ENCODE measurements around the gene RB1. TPM values are rescaled to one million over a fixed set of nuclear protein-coding genes. Genes with fewer than 3 reads are reported as not detected.
A peak's percentile ranks its signal among the peaks of the same experiment; 100 is the strongest.

Gene RB1
- total RNA-seq: 10 to 100 TPM; 32.5 to 37.7 TPM

DNA sequence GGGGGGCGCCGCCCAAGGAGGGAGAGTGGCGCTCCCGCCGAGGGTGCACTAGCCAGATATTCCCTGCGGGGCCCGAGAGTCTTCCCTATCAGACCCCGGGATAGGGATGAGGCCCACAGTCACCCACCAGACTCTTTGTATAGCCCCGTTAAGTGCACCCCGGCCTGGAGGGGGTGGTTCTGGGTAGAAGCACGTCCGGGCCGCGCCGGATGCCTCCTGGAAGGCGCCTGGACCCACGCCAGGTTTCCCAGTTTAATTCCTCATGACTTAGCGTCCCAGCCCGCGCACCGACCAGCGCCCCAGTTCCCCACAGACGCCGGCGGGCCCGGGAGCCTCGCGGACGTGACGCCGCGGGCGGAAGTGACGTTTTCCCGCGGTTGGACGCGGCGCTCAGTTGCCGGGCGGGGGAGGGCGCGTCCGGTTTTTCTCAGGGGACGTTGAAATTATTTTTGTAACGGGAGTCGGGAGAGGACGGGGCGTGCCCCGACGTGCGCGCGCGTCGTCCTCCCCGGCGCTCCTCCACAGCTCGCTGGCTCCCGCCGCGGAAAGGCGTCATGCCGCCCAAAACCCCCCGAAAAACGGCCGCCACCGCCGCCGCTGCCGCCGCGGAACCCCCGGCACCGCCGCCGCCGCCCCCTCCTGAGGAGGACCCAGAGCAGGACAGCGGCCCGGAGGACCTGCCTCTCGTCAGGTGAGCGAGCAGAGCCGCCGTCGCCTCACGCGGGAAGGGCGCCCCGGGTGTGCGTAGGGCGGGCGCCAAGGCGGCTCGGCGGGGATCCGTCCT lies at the start of gene RB1:
RB1 (plus strand) TSS at position 393 of the 784 bp plus-strand sequence; CDS start at position 555, 162 bp downstream.
- H3K36me3 Mint-ChIP-seq (ENCODE audit: insufficient read depth in 2 of 2): peaks cover 6 to 11% of the 10 kb centered on the region in 2 donors

DNA sequence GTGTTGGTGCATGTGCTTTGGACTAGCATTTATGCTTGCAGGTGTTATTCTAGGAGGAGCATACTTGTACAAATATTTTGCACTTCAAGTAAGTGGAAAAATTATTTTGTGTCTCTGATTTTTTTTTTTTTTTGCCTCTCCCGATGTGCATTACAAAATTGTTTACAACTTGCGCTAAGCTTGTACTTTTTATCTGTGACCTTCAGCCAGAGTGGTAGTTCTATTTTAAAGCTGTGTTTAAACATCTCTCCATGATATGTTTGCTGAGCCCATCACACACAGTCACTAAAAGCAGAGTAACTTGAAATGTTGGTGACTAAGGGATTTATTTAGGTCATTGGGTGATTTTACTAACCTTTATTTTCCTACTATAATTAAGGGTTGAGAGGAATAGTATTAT lies 49.7 kb upstream of the RB1 start:
- Mint-ChIP-seq H3K36me3 (ENCODE audit: insufficient read depth in 2 of 2) (peaks cover 4 to 16% of the 10 kb centered on the region in 2 donors), H3K27ac (peak overlapping the region; percentile 10), H3K4me1 (ENCODE audit: low read depth) (peaks cover 24% of the 10 kb centered on the region), H3K27me3 (ENCODE audit: low read depth) (no peaks in the 10 kb centered on the region), H3K9me3 (no peaks in the 10 kb centered on the region), H3K4me3 (no peak overlapping the region)
- DNase-seq (no peak), ATAC-seq (replicated peaks in 1 of 2) (no peak)

More for the DNA sequence above, at the start of gene RB1:
- ATAC-seq (replicated peaks in 1 of 2) (peak; percentile 88), DNase-seq (peak; percentile 92 to 95)
- Mint-ChIP-seq H3K9me3 (no peaks in the 10 kb centered on the region), H3K27ac (peak within 1 kb of the TSS; percentile 99), H3K4me3 (peak within 1 kb of the TSS; percentile 91 to 94), H3K27me3 (ENCODE audit: low read depth) (no peaks in the 10 kb centered on the region), H3K4me1 (ENCODE audit: low read depth) (peaks cover 42% of the 10 kb centered on the region)

DNA sequence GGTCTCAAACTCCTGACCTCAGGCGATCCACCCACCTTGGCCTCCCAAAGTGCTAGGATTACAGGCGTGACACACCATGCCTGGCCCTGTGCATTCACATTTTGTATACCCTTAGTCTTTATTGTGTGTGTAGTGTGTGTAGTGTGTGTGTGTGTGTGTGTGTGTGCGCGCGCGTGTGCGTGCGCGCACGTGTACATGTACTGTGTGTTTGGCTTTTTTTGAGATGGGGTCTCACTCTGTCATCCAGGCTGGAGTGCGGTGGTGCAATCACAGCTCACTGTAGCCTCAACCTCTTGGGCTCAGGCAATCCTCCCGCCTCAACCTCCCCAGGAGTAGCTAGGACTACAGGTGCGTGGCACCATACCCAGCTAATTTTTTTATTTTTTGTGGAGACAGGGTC lies 48.5 kb upstream of the RB1 start:
- Mint-ChIP-seq H3K4me1 (ENCODE audit: low read depth) (peaks cover 28% of the 10 kb centered on the region), H3K36me3 (ENCODE audit: insufficient read depth in 2 of 2) (peaks cover 4 to 20% of the 10 kb centered on the region in 2 donors), H3K27me3 (ENCODE audit: low read depth) (no peaks in the 10 kb centered on the region), H3K9me3 (no peaks in the 10 kb centered on the region), H3K4me3 (no peak overlapping the region), H3K27ac (no peak overlapping the region)
- DNase-seq (no peak), ATAC-seq (replicated peaks in 1 of 2) (no peak)

DNA sequence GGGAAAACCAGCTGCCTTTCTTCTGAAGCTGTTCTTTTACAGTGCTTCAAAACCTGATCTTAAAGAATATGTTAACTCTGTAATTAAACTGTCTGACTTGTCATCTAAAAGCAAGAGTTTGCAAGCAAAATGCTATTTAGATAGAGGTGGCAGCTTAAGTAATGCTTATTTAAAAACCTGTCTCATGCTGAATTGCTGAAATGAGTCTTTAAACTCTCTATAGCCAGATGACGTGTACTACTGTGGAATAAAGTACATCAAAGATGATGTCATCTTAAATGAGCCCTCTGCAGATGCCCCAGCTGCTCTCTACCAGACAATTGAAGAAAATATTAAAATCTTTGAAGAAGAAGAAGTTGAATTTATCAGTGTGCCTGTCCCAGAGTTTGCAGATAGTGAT lies 47.6 kb upstream of the RB1 start:
- Mint-ChIP-seq H3K36me3 (ENCODE audit: insufficient read depth in 2 of 2) (peaks cover 6 to 25% of the 10 kb centered on the region in 2 donors), H3K4me1 (ENCODE audit: low read depth) (peaks cover 33% of the 10 kb centered on the region), H3K9me3 (no peaks in the 10 kb centered on the region), H3K4me3 (no peak overlapping the region), H3K27me3 (ENCODE audit: low read depth) (no peaks in the 10 kb centered on the region), H3K27ac (no peak overlapping the region)
- DNase-seq (no peak), ATAC-seq (replicated peaks in 1 of 2) (peak; percentile 47 to 77)

DNA sequence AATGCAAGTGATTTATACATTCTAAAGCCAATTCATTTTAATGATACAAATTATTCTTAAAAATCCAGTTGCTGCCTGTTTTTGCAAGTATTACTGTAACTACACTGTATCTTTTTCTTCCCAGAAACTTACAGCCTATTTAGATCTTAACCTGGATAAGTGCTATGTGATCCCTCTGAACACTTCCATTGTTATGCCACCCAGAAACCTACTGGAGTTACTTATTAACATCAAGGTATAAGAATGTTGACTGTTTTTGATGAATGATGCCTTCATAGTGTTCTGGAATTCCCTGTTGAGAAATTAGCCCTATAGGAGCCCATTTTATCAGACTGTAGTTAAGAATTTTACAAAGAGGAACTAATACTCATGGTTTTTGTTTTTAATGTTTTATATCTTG lies 45.5 kb upstream of the RB1 start:
- DNase-seq: no peak
- Mint-ChIP-seq H3K4me1 (ENCODE audit: low read depth) (peaks cover 26% of the 10 kb centered on the region), H3K9me3 (no peaks in the 10 kb centered on the region), H3K27me3 (ENCODE audit: low read depth) (no peaks in the 10 kb centered on the region), H3K36me3 (ENCODE audit: insufficient read depth in 2 of 2) (peaks cover 7 to 35% of the 10 kb centered on the region in 2 donors), H3K27ac (no peak overlapping the region), H3K4me3 (no peak overlapping the region)
- ATAC-seq (replicated peaks in 1 of 2): no peak

DNA sequence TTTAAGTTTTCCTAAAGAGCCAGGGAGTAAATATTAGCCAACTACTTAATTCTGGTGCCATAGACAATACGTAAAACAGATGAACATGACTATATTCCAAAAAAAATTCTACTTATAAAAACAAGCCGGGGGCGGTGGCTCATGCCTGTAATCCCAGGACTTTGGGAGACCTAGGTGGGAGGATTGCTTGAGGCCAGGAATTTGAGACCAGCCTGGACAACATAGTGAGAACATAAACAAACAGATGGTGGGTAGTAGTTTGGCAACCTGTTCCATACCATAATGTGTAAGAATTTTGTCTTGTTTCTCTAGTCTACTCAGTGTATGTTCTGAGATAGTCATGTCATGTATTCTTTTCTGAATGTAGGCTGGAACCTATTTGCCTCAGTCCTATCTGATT lies 45.1 kb upstream of the RB1 start:
- DNase-seq: no peak
- Mint-ChIP-seq H3K4me1 (ENCODE audit: low read depth) (peaks cover 26% of the 10 kb centered on the region), H3K27ac (no peak overlapping the region), H3K27me3 (ENCODE audit: low read depth) (no peaks in the 10 kb centered on the region), H3K36me3 (ENCODE audit: insufficient read depth in 2 of 2) (peaks cover 7 to 35% of the 10 kb centered on the region in 2 donors), H3K9me3 (no peaks in the 10 kb centered on the region), H3K4me3 (no peak overlapping the region)
- no peak for ATAC-seq (replicated peaks in 1 of 2)

DNA sequence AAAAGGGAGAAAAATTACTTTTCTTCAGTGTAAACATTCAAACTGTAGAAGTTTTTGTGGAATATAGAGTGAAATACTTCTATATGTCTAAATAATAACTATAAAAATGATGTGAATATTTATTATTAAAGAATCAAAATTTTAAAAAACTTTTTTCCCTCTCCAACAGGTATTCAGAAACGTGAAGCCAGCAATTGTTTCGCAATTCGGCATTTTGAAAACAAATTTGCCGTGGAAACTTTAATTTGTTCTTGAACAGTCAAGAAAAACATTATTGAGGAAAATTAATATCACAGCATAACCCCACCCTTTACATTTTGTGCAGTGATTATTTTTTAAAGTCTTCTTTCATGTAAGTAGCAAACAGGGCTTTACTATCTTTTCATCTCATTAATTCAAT lies 42.6 kb upstream of the RB1 start:
- DNase-seq (no peak), ATAC-seq (replicated peaks in 1 of 2) (no peak)
- no peaks in the 10 kb centered on the region for H3K27me3 Mint-ChIP-seq (ENCODE audit: low read depth)
- no peak overlapping the region for H3K27ac Mint-ChIP-seq
- H3K4me1 Mint-ChIP-seq (ENCODE audit: low read depth): peaks cover 41% of the 10 kb centered on the region
- no peaks in the 10 kb centered on the region for H3K9me3 Mint-ChIP-seq
- no peak overlapping the region for H3K4me3 Mint-ChIP-seq
- H3K36me3 Mint-ChIP-seq (ENCODE audit: insufficient read depth in 2 of 2): peaks cover 5 to 23% of the 10 kb centered on the region in 2 donors

DNA sequence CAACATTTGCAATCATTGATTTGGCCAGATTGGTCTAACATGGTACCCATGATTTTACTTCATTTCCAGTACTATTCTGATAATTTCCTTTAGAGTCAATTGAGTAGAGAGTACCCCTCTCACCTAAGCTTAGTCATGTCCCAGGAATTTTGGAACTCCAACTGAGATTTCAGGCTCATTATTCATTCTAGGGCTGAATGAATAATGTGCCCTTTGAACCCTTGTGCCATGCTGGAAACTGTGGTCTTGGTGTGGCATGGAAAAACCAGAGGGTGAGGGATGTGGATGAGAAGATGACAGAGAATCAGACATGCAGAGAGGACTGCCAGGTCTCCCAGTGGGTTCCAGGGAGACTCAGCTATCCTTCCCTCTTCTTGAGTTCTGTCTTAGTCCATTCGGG lies 40.4 kb upstream of the RB1 start:
- H3K4me1 Mint-ChIP-seq (ENCODE audit: low read depth): peaks cover 50% of the 10 kb centered on the region
- H3K4me3 Mint-ChIP-seq: no peak overlapping the region
- H3K27ac Mint-ChIP-seq: no peak overlapping the region
- ATAC-seq (replicated peaks in 1 of 2): no peak
- H3K36me3 Mint-ChIP-seq (ENCODE audit: insufficient read depth in 2 of 2): peaks cover 3 to 19% of the 10 kb centered on the region in 2 donors
- H3K27me3 Mint-ChIP-seq (ENCODE audit: low read depth): no peaks in the 10 kb centered on the region
- DNase-seq: no peak
- no peaks in the 10 kb centered on the region for H3K9me3 Mint-ChIP-seq

- no peak for ATAC-seq (replicated peaks in 1 of 2)
- H3K9me3 Mint-ChIP-seq: no peaks in the 10 kb centered on the region
- no peak for DNase-seq
- H3K36me3 Mint-ChIP-seq (ENCODE audit: insufficient read depth in 2 of 2): peaks cover 3 to 19% of the 10 kb centered on the region in 2 donors
- peak overlapping the region; percentile 48 for H3K27ac Mint-ChIP-seq
- peaks cover 47% of the 10 kb centered on the region for H3K4me1 Mint-ChIP-seq (ENCODE audit: low read depth)
- H3K27me3 Mint-ChIP-seq (ENCODE audit: low read depth): no peaks in the 10 kb centered on the region
- H3K4me3 Mint-ChIP-seq: no peak overlapping the region
Observed at GRCh38 chr13:48264058-48264457, 39.5 kb upstream of the RB1 start.

GRCh38 chr13:48265217-48265815 lies 38.2 kb upstream of the RB1 start:
- DNase-seq: peak; percentile 10 to 15
- Mint-ChIP-seq H3K4me3 (peak overlapping the region; percentile 35 to 64), H3K27ac (peak overlapping the region; percentile 16), H3K27me3 (ENCODE audit: low read depth) (no peaks in the 10 kb centered on the region), H3K4me1 (ENCODE audit: low read depth) (peaks cover 36% of the 10 kb centered on the region), H3K9me3 (no peaks in the 10 kb centered on the region), H3K36me3 (ENCODE audit: insufficient read depth in 2 of 2) (peaks cover 3 to 17% of the 10 kb centered on the region in 2 donors)
- ATAC-seq (replicated peaks in 1 of 2): peak; percentile 75 to 80

GRCh38 chr13:48266150-48266549 lies 37.4 kb upstream of the RB1 start:
- H3K27ac Mint-ChIP-seq: peak overlapping the region; percentile 13
- H3K4me3 Mint-ChIP-seq: peak overlapping the region in 1 of 2 donors; percentile 17
- peaks cover 2 to 10% of the 10 kb centered on the region in 2 donors for H3K36me3 Mint-ChIP-seq (ENCODE audit: insufficient read depth in 2 of 2)
- peak; percentile 66 to 72 for ATAC-seq (replicated peaks in 1 of 2)
- H3K4me1 Mint-ChIP-seq (ENCODE audit: low read depth): peaks cover 32% of the 10 kb centered on the region
- no peaks in the 10 kb centered on the region for H3K9me3 Mint-ChIP-seq
- DNase-seq: no peak
- H3K27me3 Mint-ChIP-seq (ENCODE audit: low read depth): no peaks in the 10 kb centered on the region

DNA sequence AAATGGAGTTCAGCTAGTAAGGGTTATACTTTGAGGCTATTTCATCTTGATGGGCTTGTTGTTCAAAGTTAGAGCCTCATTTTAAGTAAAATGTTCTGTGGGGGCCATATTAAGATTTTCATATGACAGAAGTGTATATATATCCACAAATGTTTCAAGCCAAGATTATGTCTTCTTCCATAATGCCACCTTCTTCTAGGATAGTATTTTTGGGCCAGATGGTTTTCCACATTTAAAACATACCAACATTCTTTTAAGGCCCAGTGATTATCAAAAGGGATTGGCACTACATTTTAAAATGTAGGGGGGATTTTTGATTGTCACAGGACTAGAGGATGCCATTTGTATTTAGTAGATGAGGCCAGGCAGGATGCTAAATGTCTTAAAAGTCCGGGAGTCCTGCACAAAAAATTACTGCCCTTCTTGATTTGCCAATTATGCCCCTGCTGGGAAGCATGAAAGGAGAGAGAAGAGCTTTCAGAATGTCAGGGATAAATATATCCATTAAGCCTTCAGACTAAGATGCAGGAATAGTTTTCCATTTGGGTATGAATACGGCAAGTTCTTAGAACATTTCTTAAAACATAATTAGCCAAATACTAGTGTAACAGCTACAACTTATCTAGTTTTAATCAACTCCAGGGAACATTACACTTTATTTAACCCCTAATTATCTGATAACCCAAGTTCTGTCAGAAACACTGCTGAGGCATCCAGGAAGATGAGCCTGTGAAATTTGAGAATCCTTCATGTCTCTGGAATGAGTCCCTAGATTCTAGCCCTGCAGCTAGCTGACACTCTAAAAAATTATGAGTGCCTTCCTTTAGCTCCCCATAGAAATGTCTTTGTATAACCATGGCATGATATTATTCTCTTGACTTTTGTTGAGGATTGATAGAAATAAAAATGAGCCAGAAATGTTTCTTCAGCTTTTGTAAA lies 36.6 kb upstream of the RB1 start:
- no peak for ATAC-seq (replicated peaks in 1 of 2)
- no peaks in the 10 kb centered on the region for H3K9me3 Mint-ChIP-seq
- H3K4me3 Mint-ChIP-seq: no peak overlapping the region
- H3K27me3 Mint-ChIP-seq (ENCODE audit: low read depth): no peaks in the 10 kb centered on the region
- peaks cover 2 to 8% of the 10 kb centered on the region in 2 donors for H3K36me3 Mint-ChIP-seq (ENCODE audit: insufficient read depth in 2 of 2)
- peaks cover 32% of the 10 kb centered on the region for H3K4me1 Mint-ChIP-seq (ENCODE audit: low read depth)
- no peak overlapping the region for H3K27ac Mint-ChIP-seq
- no peak for DNase-seq

DNA sequence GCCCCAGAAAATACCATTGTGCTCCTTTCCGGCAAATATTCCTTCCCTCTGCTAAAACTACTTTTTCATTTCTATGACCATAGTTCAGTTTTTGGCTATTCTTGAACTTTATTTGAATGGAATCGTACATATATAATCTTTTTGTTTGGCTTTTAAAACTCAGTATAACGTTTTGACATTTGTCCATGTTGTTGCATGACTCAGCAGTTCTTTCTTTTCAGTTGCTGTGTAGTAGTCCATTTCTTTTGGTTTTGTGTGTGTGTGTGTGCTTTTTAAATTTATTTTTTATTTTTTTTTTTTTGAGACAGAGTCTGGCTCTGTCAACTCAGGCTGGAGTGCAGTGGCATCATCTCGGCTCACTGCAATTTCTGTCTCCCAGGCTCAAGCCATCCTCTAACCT lies 35.5 kb upstream of the RB1 start:
- no peak overlapping the region for H3K27ac Mint-ChIP-seq
- ATAC-seq (replicated peaks in 1 of 2) (no peak), DNase-seq (no peak)
- H3K4me1 Mint-ChIP-seq (ENCODE audit: low read depth): peaks cover 32% of the 10 kb centered on the region
- no peaks in the 10 kb centered on the region for H3K9me3 Mint-ChIP-seq
- no peak overlapping the region for H3K4me3 Mint-ChIP-seq
- peaks cover 0 to 2% of the 10 kb centered on the region in 2 donors for H3K36me3 Mint-ChIP-seq (ENCODE audit: insufficient read depth in 2 of 2)
- H3K27me3 Mint-ChIP-seq (ENCODE audit: low read depth): no peaks in the 10 kb centered on the region

Data from activated T-cell treated with anti-CD3 and anti-CD28 coated beads, Interleukin-2, amount 50 U/mL, for 72 hours (primary cell).